Measurements from ENCODE around the gene LRP4.

LRP4 gene

DNA sequence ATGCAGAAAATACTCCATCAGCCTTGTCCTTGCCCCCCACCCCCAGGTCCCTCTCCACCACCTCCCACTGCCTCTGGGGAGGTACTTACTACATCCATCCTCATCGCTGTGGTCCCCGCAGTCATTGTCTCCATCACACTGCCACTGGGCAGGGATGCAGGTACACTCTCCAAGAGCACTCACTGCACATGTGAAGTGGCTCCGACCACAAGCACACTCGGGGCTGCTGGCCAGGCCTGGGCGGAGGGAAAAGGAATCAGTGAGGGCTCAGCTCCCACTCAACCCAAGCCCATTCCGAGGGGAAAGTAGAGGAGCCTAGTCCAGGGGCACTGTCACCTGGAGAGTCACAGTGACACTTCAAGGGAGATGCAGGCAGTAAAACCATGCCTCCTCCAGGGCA, 15.7 kb downstream of the LRP4 start:
- H2AFZ ChIP-seq (ENCODE audit: low read length): no peak overlapping the region

DNA sequence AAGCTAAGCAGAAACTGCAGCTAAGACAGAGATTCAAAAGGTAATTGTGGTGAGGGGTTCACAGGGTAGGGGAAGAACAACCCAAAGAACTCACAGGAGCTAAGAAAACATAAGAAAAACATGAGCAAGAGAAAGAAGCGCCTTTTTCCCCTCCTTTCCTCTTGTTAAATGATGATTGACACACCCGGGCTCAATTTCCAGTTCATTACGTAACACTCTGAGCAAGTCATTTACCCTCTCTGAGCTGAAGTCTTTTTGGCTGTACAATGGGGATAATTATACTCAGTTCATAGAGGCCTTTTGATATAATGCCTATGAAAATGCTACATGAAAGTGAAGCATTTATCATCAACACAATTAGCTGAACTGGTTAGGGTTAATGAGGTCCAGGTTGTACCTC, 17.2 kb downstream of the LRP4 start:
- no peaks in the 10 kb centered on the region for H3K9me2 ChIP-seq (replicated peaks; ENCODE audit: low read depth, low read length)
- no peaks in the 10 kb centered on the region for H3F3A ChIP-seq (ENCODE audit: low read depth)
- TF ChIP-seq EZH2phosphoT487 (IDR thresholded peaks at IDR 0.05; ENCODE audit: borderline replicate concordance): no peak
- TF ChIP-seq, protein P1, sequence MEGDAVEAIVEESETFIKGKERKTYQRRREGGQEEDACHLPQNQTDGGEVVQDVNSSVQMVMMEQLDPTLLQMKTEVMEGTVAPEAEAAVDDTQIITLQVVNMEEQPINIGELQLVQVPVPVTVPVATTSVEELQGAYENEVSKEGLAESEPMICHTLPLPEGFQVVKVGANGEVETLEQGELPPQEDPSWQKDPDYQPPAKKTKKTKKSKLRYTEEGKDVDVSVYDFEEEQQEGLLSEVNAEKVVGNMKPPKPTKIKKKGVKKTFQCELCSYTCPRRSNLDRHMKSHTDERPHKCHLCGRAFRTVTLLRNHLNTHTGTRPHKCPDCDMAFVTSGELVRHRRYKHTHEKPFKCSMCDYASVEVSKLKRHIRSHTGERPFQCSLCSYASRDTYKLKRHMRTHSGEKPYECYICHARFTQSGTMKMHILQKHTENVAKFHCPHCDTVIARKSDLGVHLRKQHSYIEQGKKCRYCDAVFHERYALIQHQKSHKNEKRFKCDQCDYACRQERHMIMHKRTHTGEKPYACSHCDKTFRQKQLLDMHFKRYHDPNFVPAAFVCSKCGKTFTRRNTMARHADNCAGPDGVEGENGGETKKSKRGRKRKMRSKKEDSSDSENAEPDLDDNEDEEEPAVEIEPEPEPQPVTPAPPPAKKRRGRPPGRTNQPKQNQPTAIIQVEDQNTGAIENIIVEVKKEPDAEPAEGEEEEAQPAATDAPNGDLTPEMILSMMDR (conservative IDR thresholded peaks at IDR 0.05; ENCODE audit: low read length): no peak
- no peaks in the 10 kb centered on the region for H3K27me3 ChIP-seq (ENCODE audit: insufficient read depth, low read length, poor library complexity, severe bottlenecking)
- no peaks in the 10 kb centered on the region for H3K9me3 ChIP-seq (ENCODE audit: insufficient read depth, low read depth, low read length)
- H2AFZ ChIP-seq (ENCODE audit: low read length): no peak overlapping the region
- H3K4me2 ChIP-seq (ENCODE audit: low read depth, low read length, poor library complexity, severe bottlenecking): no peak overlapping the region
- no peaks in the 10 kb centered on the region for H3K79me2 ChIP-seq (ENCODE audit: insufficient read depth, low read length)
- H3K4me1 ChIP-seq (ENCODE audit: insufficient read depth, low read length, poor library complexity, severe bottlenecking): peaks cover 20% of the 10 kb centered on the region
- H3K4me3 ChIP-seq (ENCODE audit: low read length, poor library complexity, severe bottlenecking): no peak overlapping the region
- no peaks in the 10 kb centered on the region for H4K20me1 ChIP-seq (ENCODE audit: insufficient read depth, low read length, poor library complexity, severe bottlenecking)
- H3K36me3 ChIP-seq (ENCODE audit: insufficient read depth, low read length): no peaks in the 10 kb centered on the region
- H3K9ac ChIP-seq (ENCODE audit: low read depth, low read length, poor library complexity, severe bottlenecking): no peak overlapping the region

More for the DNA sequence above, 15.7 kb downstream of the LRP4 start:
- Histone ChIP-seq H3K9ac (ENCODE audit: low read depth, low read length, poor library complexity, severe bottlenecking) (no peak overlapping the region), H4K20me1 (ENCODE audit: insufficient read depth, low read length, poor library complexity, severe bottlenecking) (no peaks in the 10 kb centered on the region), H3K4me3 (ENCODE audit: low read length, poor library complexity, severe bottlenecking) (no peak overlapping the region), H3K27me3 (ENCODE audit: insufficient read depth, low read length, poor library complexity, severe bottlenecking) (no peaks in the 10 kb centered on the region), H3K9me2 (replicated peaks; ENCODE audit: low read depth, low read length) (no peaks in the 10 kb centered on the region), H3K79me2 (ENCODE audit: insufficient read depth, low read length) (no peaks in the 10 kb centered on the region), H3K36me3 (ENCODE audit: insufficient read depth, low read length) (no peaks in the 10 kb centered on the region), H3K4me1 (ENCODE audit: insufficient read depth, low read length, poor library complexity, severe bottlenecking) (peaks cover 20% of the 10 kb centered on the region), H3F3A (ENCODE audit: low read depth) (no peaks in the 10 kb centered on the region), H3K9me3 (ENCODE audit: insufficient read depth, low read depth, low read length) (no peaks in the 10 kb centered on the region), H3K4me2 (ENCODE audit: low read depth, low read length, poor library complexity, severe bottlenecking) (no peak overlapping the region)
- no peak for TF ChIP-seq EZH2phosphoT487 (IDR thresholded peaks at IDR 0.05; ENCODE audit: borderline replicate concordance)
- TF ChIP-seq, protein P1 (conservative IDR thresholded peaks at IDR 0.05; ENCODE audit: low read length): no peak

DNA sequence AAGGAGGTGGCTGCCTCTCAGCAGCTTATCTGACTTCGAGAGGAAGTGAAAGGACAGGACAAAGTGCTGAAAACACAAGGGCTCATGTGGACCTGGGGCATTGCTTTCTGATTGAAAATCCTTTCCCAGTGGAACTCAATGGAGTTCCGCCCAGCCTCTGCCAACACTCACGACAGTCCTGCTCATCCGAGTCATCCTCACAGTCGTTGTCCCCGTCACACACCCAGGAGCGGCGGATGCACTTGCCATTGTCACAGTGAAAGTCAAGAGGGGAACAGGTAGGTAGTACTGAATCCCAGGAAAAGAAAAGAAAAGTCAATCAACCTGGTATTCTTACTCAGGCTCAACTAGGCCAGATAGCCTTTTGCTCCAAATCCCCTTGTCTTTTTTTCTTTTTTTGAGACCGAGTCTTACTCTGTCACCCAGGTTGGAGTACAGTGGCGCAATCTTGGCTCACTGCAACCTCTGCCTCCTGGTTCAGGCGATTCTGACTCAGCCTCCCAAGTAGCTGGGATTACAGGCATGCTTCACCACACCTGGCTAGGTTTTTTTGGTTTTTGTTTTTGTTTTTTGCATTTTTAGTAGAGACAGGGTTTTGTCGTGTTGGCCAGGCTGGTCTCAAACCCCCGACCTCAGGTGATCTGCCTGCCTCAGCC, 18.1 kb downstream of the LRP4 start:
- H3K79me2 ChIP-seq (ENCODE audit: insufficient read depth, low read length): no peaks in the 10 kb centered on the region
- H4K20me1 ChIP-seq (ENCODE audit: insufficient read depth, low read length, poor library complexity, severe bottlenecking): no peaks in the 10 kb centered on the region
- no peaks in the 10 kb centered on the region for H3F3A ChIP-seq (ENCODE audit: low read depth)
- H3K36me3 ChIP-seq (ENCODE audit: insufficient read depth, low read length): no peaks in the 10 kb centered on the region
- no peaks in the 10 kb centered on the region for H3K27me3 ChIP-seq (ENCODE audit: insufficient read depth, low read length, poor library complexity, severe bottlenecking)
- peaks cover 19% of the 10 kb centered on the region for H3K4me1 ChIP-seq (ENCODE audit: insufficient read depth, low read length, poor library complexity, severe bottlenecking)
- no peaks in the 10 kb centered on the region for H3K9me2 ChIP-seq (replicated peaks; ENCODE audit: low read depth, low read length)
- H3K9ac ChIP-seq (ENCODE audit: low read depth, low read length, poor library complexity, severe bottlenecking): no peak overlapping the region
- no peak overlapping the region for H3K4me2 ChIP-seq (ENCODE audit: low read depth, low read length, poor library complexity, severe bottlenecking)
- TF ChIP-seq, protein P1 (conservative IDR thresholded peaks at IDR 0.05; ENCODE audit: low read length): no peak
- no peak for TF ChIP-seq EZH2phosphoT487 (IDR thresholded peaks at IDR 0.05; ENCODE audit: borderline replicate concordance)
- no peak overlapping the region for H2AFZ ChIP-seq (ENCODE audit: low read length)
- H3K4me3 ChIP-seq (ENCODE audit: low read length, poor library complexity, severe bottlenecking): no peak overlapping the region
- no peaks in the 10 kb centered on the region for H3K9me3 ChIP-seq (ENCODE audit: insufficient read depth, low read depth, low read length)

Measured in Loucy (cell line).